ENCODE results near the gene ENG.
A peak's percentile ranks its signal among the peaks of the same experiment; 100 is the strongest.

Gene ENG

GRCh38 chr9:127829205-127829906, 25.1 kb downstream of the ENG start:
- Histone ChIP-seq H3K9ac (ENCODE audit: low read depth, low read length) (0 out of 2 replicates have a peak overlapping the region, but pooled peaks have one; percentile 63), H3K9me3 (ENCODE audit: control insufficient read depth, insufficient read depth, low read length) (no peaks in the 10 kb centered on the region), H3K4me1 (ENCODE audit: insufficient read depth, low read length) (peaks cover 19% of the 10 kb centered on the region), H3K36me3 (ENCODE audit: insufficient read depth, low read length) (no peaks in the 10 kb centered on the region)

- Histone ChIP-seq H3K36me3 (ENCODE audit: insufficient read depth, low read length) (no peaks in the 10 kb centered on the region), H3K9me3 (ENCODE audit: control insufficient read depth, insufficient read depth, low read length) (no peaks in the 10 kb centered on the region), H3K9ac (ENCODE audit: low read depth, low read length) (peak overlapping the region; percentile 63), H3K4me1 (ENCODE audit: insufficient read depth, low read length) (peaks cover 19% of the 10 kb centered on the region)
Measured at GRCh38 chr9:127828262-127829031, 26.0 kb downstream of the ENG start.

- Histone ChIP-seq H3K4me1 (ENCODE audit: insufficient read depth, low read length) (peaks cover 19% of the 10 kb centered on the region), H3K9me3 (ENCODE audit: control insufficient read depth, insufficient read depth, low read length) (no peaks in the 10 kb centered on the region), H3K9ac (ENCODE audit: low read depth, low read length) (no peak overlapping the region), H3K36me3 (ENCODE audit: insufficient read depth, low read length) (no peaks in the 10 kb centered on the region)
Measured at GRCh38 chr9:127826253-127826913, 28.1 kb downstream of the ENG start.

GRCh38 chr9:127825319-127826051, 29.0 kb downstream of the ENG start:
- peak overlapping the region; percentile 14 for H3K9ac ChIP-seq (ENCODE audit: low read depth, low read length)
- peaks cover 19% of the 10 kb centered on the region for H3K4me1 ChIP-seq (ENCODE audit: insufficient read depth, low read length)
- no peaks in the 10 kb centered on the region for H3K36me3 ChIP-seq (ENCODE audit: insufficient read depth, low read length)
- no peaks in the 10 kb centered on the region for H3K9me3 ChIP-seq (ENCODE audit: control insufficient read depth, insufficient read depth, low read length)

- H3K36me3 ChIP-seq (ENCODE audit: insufficient read depth, low read length), result no peaks in the 10 kb centered on the region
- H3K4me1 ChIP-seq (ENCODE audit: insufficient read depth, low read length), result peaks cover 9% of the 10 kb centered on the region; the same call in 1 of the 2 replicates
- no peaks in the 10 kb centered on the region for H3K9me3 ChIP-seq (ENCODE audit: control insufficient read depth, insufficient read depth, low read length)
- H3K9ac ChIP-seq (ENCODE audit: low read depth, low read length), result no peak overlapping the region
Measured at GRCh38 chr9:127822108-127822507, 32.4 kb downstream of the ENG start.

- Histone ChIP-seq H3K4me1 (ENCODE audit: insufficient read depth, low read length) (no peaks in the 10 kb centered on the region), H3K9ac (ENCODE audit: low read depth, low read length) (no peak overlapping the region), H3K36me3 (ENCODE audit: insufficient read depth, low read length) (peaks cover 4% of the 10 kb centered on the region; the same call in 1 of the 2 replicates), H3K9me3 (ENCODE audit: control insufficient read depth, insufficient read depth, low read length) (no peaks in the 10 kb centered on the region)
Measured at GRCh38 chr9:127818574-127818973, 35.9 kb downstream of the ENG start.

- Histone ChIP-seq H3K9ac (ENCODE audit: low read depth, low read length) (no peak overlapping the region), H3K4me1 (ENCODE audit: insufficient read depth, low read length) (no peaks in the 10 kb centered on the region), H3K36me3 (ENCODE audit: insufficient read depth, low read length) (peaks cover 6% of the 10 kb centered on the region; the same call in 1 of the 2 replicates), H3K9me3 (ENCODE audit: control insufficient read depth, insufficient read depth, low read length) (no peaks in the 10 kb centered on the region)
Measured at GRCh38 chr9:127817881-127818434, 36.5 kb downstream of the ENG start.

GRCh38 chr9:127816728-127817127, 37.7 kb downstream of the ENG start:
- H3K36me3 ChIP-seq (ENCODE audit: insufficient read depth, low read length), result peaks cover 9% of the 10 kb centered on the region
- H3K9ac ChIP-seq (ENCODE audit: low read depth, low read length), result no peak overlapping the region
- H3K4me1 ChIP-seq (ENCODE audit: insufficient read depth, low read length), result no peaks in the 10 kb centered on the region
- no peaks in the 10 kb centered on the region for H3K9me3 ChIP-seq (ENCODE audit: control insufficient read depth, insufficient read depth, low read length)

- Histone ChIP-seq H3K36me3 (ENCODE audit: insufficient read depth, low read length) (peaks cover 12% of the 10 kb centered on the region), H3K4me1 (ENCODE audit: insufficient read depth, low read length) (no peaks in the 10 kb centered on the region), H3K9ac (ENCODE audit: low read depth, low read length) (no peak overlapping the region), H3K9me3 (ENCODE audit: control insufficient read depth, insufficient read depth, low read length) (no peaks in the 10 kb centered on the region)
Measured at GRCh38 chr9:127816362-127816725, 38.1 kb downstream of the ENG start.

GRCh38 chr9:127815512-127816361, 38.7 kb downstream of the ENG start:
- Histone ChIP-seq H3K36me3 (ENCODE audit: insufficient read depth, low read length) (peaks cover 12% of the 10 kb centered on the region), H3K4me1 (ENCODE audit: insufficient read depth, low read length) (no peaks in the 10 kb centered on the region), H3K9ac (ENCODE audit: low read depth, low read length) (no peak overlapping the region), H3K9me3 (ENCODE audit: control insufficient read depth, insufficient read depth, low read length) (no peaks in the 10 kb centered on the region)

- Histone ChIP-seq H3K36me3 (ENCODE audit: insufficient read depth, low read length) (peaks cover 12% of the 10 kb centered on the region), H3K9me3 (ENCODE audit: control insufficient read depth, insufficient read depth, low read length) (no peaks in the 10 kb centered on the region), H3K9ac (ENCODE audit: low read depth, low read length) (no peak overlapping the region), H3K4me1 (ENCODE audit: insufficient read depth, low read length) (no peaks in the 10 kb centered on the region; the same call in 1 of the 2 replicates)
Measured at GRCh38 chr9:127814619-127815511, 39.6 kb downstream of the ENG start.

GRCh38 chr9:127813686-127814226, 40.7 kb downstream of the ENG start:
- no peaks in the 10 kb centered on the region for H3K9me3 ChIP-seq (ENCODE audit: control insufficient read depth, insufficient read depth, low read length)
- no peak overlapping the region for H3K9ac ChIP-seq (ENCODE audit: low read depth, low read length)
- no peaks in the 10 kb centered on the region; the same call in 1 of the 2 replicates for H3K4me1 ChIP-seq (ENCODE audit: insufficient read depth, low read length)
- peaks cover 12% of the 10 kb centered on the region for H3K36me3 ChIP-seq (ENCODE audit: insufficient read depth, low read length)
